ENCODE results near the gene GEMIN7. TPM values are rescaled to one million over a fixed set of nuclear protein-coding genes. Genes with fewer than 3 reads are reported as not detected.
A peak's percentile ranks its signal among the peaks of the same experiment; 100 is the strongest.
"Not testable (repeated sequence)": the region's sequence is repeated elsewhere in the genome, so short reads cannot be mapped to it uniquely, and the experiment has no call there.

Gene GEMIN7
- total RNA-seq, 1 donor from 2014 or later: 12.5 TPM

DNA sequence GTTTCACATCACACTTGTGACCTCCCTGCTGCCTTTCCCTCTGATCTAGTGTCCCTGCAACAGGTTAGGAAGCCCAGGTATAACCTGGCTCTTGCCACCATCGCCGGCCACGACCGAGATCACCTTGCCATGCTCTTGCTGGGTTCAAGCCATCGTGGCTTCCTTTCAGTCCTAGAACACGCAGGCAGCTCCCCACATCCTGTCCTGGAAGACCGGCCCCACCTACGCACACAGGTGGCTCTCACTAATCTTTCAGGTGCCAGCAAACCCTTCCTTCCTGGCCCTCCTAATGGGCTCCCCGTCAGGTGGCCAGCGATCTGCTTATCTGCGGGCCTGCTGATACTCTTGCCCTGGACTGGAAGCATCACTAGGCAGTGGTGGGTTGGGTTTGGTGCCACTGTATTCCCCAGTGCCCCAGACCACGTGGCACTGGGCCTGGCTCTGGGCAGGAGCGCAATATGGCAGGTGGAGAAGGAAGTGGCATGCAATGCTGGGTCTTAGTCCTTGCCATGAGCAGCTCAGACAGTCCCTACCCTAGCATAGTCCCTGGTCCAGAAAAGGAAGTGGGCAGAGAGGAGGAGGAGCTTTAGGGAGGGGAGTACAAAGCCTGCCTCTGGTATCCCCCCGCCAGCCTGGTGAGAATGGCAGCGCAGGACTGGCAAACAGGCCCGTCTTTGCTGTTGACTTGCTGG lies 25.7 kb downstream of the GEMIN7 start:
- DNase-seq: no peak

GRCh38 chr19:45106363-45106762 lies 27.3 kb downstream of the GEMIN7 start:
- DNase-seq: not testable (repeated sequence)

DNA sequence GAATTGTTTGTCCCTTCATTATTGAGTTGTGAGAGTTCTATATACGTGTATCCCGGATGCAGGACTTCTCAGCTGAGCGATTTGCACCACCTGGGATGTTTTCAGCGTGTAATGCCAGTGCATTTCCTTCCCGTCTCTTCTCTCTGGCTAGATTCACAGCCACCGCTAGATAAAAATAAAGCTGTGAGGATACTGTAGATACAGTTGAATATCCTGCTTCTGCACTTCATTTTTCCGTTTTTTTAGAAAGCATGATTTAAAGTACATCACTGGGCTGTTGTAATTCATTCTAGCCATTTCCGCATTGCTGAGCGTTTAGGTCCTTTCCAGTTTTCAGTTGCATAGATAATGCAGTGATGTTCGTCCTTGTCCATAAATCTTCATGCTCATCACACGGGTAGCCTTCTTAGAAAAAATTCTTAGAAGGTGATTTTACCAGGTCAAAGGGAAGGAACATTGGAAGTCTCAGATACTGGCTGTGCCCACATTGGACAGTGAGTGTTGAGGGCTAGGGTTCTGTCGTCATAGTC lies 28.6 kb downstream of the GEMIN7 start:
- DNase-seq: no peak

DNA sequence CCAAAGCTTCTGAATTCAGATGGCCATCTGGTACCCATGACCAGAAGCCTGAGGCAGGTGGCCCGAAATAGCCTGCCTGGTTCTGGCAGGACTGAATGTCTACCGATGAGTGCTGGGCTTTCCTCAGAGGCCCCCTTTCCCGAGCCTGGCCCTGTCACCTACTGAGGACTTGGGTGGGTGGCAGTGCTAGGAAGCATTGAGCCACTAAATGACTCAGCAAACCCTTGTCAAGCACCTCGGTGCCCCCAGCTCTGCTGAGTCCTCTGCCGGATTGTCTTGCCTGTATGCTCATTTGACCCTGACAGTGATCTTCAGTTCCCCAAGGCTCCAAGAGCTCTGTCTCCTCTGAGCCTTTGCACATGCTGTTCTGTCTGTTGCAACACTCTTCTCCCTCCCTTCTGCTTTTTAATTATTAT lies 31.8 kb downstream of the GEMIN7 start:
- DNase-seq: no peak

- DNase-seq: no peak
Measured at GRCh38 chr19:45112111-45112827, 33.2 kb downstream of the GEMIN7 start.

- no peak for DNase-seq
Measured at GRCh38 chr19:45113628-45114027, 34.6 kb downstream of the GEMIN7 start.

- no peak for DNase-seq
Measured at GRCh38 chr19:45114116-45114515, 35.1 kb downstream of the GEMIN7 start.

GRCh38 chr19:45115809-45116615 lies 37.0 kb downstream of the GEMIN7 start:
- peak; percentile 85 for DNase-seq

- DNase-seq: peak; percentile 66
Measured at GRCh38 chr19:45117167-45117594, 38.1 kb downstream of the GEMIN7 start.

DNA sequence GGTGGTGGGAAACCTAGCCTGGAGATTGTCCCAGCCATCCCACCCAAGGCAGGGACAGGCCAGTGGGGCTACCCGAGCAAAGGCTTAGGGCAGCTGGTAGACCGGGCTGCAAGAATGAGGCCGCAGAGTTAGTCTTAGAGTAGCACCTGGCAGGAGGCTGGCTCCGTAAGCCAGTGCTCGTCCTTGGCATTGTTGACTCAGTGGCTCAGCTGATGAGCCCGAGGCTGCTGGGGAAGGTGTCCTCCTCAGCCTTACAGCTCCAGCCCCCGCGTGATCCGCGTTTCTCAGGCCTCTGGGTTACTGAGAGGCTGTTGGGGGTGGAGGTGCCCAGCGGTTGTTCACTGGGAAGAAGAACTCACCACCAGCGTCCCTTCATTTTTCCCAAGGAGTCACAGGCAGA lies 38.6 kb downstream of the GEMIN7 start:
- DNase-seq: no peak

DNA sequence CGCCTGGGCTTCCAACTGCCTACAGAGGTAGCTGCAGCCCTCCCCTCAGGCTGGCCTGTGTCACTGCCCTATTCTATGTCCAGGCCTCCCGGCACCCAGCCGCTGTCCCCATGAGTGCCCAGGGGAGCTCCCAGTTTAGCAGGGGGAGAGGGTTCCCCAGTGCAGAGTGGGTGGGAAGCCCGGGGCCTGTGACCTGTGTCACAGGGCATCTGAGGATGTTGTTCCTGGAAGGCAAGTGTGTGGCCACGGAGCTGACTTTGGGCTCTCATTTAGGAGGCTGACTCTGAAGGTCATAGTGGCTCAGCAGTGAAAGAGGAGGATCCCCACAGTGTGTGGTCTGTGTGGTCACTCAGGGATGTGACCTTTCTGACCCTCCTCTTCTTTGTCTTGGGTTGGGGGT lies 39.0 kb downstream of the GEMIN7 start:
- no peak for DNase-seq

DNA sequence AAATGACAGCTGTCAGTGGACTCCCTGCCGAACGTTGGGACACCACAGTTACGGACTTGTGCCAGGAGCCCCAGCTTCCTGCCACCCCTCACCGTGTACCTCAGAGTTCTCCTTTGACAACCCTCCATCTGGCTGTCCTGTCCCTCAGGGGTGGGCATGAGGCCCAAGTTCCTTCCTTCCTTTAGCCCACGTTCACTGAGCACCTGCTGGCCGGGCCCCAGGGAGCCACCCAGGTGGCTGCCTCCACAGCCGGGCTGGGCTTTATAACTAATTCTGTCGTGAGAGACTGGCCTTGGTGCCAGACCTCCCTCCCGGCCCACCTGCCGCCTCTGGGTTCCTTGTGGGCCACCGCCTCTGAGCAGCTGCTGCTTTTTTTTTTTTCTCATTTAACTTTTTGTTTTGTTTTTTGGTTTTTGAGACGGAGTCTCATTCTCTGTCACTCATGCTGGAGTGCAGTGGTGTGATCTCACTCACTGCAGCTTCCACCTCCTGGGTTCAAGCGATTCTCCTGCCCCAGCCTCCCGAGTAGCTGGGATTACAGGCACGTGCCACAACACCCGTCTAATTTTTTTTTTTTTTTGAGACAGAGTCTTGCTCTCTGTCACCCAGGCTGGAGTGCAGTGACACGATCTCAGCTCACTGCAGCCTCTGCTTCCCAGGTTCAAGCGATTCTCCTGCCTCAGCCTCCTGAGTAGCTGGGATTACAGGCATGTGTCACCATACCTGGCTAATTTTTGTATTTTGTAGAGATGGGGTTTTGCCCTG lies 39.7 kb downstream of the GEMIN7 start:
- peak; percentile 62 for DNase-seq

DNA sequence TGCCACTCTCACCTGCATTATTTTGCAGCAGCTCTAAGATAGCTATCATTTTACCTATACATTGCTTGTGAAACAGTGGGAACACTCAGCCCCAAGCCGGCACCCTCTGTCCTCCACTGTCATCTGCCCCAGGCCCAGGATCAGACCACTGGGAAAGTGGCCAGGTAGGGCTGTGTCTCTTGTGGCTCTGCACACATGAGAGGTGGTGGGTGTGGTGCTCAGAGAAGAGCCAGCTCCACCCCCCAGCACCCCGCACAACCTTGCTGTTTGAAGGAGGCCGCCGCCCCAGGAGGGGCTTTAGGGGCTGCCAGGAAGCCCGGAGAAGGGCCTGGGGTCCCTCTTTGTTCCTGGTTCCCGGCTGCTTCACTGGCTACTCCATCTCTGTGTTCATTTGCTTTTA lies 40.5 kb downstream of the GEMIN7 start:
- DNase-seq: no peak

GRCh38 chr19:45121827-45122345 lies 42.8 kb downstream of the GEMIN7 start:
- no peak for DNase-seq

- DNase-seq: no peak
Measured at GRCh38 chr19:45122832-45123231, 43.8 kb downstream of the GEMIN7 start.

- DNase-seq: peak; percentile 85
Measured at GRCh38 chr19:45123440-45123850, 44.4 kb downstream of the GEMIN7 start.

DNA sequence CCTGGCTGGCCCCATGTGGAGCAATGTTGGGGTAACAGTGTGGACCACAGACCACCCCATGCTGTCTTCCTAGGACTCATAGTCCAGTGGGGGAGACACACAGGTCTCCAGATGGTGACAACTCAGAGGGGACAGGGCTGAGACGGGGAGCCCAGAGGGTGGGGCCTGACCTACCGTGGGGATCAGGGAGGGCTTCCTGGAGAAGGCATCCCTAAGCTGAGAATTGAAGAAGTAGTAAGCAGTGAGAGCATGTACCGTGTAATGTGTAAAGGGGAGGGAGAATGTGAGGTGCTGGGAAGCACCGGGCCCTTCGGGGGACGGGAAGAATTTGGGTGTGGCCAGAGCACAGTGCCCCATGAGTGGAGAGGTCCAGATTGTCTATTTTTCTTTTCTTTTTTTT lies 45.0 kb downstream of the GEMIN7 start:
- DNase-seq: no peak

GRCh38 chr19:45125360-45125759 lies 46.3 kb downstream of the GEMIN7 start:
- no peak for DNase-seq

DNA sequence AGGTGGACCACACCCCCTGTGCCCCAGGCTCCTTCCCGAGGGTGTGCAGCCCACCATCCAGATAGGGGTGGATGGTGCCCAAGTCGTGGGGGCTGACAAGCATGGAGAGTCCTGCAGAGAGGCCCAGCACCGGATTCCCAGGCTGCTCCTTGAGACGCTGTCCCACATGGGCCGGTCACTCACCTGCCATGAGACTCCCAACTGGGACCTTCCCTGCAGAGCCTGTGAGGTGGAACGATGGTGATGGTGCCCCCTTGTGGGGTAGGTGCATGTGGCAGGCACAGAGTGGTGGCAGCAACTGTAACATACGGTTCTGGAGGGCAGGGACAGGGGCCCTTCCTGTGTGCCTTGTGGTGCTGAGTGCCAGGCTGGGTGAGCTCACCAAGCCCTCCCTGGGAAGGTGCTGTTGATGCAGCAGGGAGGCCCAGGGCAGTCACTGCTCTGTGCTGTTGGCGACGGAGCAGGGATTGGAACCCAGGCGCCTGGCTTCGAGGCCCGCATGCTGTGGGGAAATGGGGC lies 47.0 kb downstream of the GEMIN7 start:
- DNase-seq: peak; percentile 66

- no peak for DNase-seq
Measured at GRCh38 chr19:45126654-45127053, 47.6 kb downstream of the GEMIN7 start.

DNA sequence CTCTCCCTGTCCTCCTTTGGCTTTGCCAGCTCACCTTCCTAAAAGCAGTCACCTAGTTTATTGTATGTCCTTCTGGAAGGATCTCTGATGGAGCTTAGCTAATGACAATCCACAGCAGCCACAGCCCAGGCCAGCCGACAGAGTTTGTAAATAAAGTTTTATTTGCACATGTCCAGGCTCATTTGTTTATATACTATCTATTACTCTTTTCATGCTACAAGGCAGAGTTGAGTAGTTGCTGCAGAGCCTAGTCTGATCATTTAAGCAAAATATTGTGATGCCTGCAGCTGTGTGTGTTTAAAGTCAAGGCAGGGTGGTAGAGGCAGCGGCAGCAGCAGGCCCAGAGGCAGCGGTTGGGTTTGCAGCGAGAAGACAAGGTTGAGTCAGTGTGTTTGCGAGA lies 49.1 kb downstream of the GEMIN7 start:
- DNase-seq: no peak

- DNase-seq: no peak
Measured at GRCh38 chr19:45128806-45129205, 49.7 kb downstream of the GEMIN7 start.

Measured in tongue (tissue), 2 donors.